GM19468 (cell line): Measurements from ENCODE around the gene ALPP.

Source experiments
- ATAC-seq: cut with Tn5 transposase; IDR thresholded peaks from one replicate; pipeline ENCODE4 v1.9.1; 2021; ENCODE audit warnings: mild to moderate bottlenecking, moderate library complexity, moderate number of reproducible peaks; ENCODE audit not compliant: unreplicated experiment; ENCODE audit errors: extremely low read depth

ALPP gene

DNA sequence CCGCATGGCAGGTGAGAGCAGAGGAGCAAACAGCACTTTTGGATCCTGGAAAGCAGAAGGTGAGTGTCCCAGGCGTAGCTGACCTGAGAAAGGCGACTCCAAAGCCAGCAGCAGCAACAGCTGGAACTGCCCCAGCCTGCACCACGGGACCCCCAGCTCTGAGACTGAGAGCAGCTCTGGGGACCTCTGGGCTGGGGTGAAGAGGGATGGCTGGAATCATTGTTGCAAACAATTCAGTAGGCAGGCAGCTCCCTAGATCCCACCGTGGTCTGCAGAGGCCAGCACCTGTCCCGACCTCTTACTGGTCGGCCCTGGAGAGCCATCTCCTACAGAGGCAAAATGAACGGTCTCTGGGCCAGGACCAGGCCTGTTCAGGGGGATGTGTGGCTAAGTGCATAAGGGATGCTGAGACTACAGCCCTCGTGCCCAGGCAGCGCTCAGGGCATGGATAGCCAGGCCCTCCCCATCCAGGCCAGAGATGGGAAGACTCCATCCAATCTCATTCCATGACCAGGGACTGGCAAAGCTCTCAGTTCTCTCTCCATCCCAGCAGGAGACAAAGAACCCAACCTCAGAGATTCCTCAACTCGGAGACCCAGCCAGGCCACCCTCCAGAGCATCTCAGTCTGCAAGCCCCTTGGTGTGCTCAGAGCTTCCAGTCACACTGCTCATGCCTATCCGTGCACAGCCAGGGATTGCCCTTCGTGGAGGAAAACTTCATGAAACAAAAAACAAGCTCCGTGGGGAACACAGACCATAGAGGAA lies 38.2 kb upstream of the ALPP start:
- ATAC-seq: no peak

DNA sequence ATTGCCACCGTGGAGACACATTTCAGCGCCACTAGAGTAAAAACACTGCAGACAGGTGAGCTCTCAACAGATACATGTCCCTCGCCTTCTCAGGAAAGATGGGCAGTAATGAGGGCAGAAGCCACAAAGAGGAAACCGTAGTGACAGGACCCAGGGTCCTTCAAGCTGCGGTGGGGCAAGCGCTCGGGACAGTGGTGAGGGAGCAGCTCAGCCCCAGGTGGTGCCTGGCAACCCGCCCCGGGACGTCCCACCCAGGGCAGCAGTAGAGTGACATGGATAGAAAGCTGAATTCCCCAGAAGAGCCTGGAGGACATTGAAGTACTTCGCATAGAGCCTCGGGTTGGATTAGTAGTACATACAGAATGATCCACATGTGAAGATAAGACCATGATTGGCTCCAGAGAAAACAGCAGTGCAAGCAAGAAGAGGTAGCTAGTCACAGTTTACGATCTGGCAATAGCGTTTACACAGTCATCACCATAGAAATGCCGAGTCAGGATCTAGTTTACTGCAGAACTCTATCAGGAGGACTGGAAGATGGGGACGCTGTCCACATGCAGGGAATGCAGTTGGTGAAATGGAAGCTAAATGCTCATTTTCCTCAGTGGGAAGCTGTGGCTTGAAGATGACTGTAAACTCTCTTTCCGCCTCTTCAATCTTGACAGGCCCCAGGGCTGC lies 37.4 kb upstream of the ALPP start:
- no peak for ATAC-seq

DNA sequence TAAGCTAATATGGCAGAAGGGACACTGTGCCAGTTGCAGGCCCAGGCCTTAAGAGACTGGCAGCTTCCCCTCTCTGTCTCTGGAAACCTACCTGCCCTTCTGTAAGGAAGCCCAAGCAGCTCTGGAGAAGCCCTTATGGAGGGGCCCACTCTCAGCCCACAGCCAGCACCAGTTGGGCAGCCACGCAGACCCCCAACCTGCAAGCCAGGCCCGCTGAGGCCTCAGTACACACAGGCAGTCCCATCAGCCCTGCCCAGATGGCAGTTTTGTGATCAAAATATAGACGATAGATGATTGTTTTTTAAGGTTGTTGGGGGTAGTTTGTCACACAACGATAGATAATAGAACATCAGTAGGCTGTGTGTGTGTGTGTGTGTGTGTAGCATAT lies 36.8 kb upstream of the ALPP start:
- no peak for ATAC-seq

DNA sequence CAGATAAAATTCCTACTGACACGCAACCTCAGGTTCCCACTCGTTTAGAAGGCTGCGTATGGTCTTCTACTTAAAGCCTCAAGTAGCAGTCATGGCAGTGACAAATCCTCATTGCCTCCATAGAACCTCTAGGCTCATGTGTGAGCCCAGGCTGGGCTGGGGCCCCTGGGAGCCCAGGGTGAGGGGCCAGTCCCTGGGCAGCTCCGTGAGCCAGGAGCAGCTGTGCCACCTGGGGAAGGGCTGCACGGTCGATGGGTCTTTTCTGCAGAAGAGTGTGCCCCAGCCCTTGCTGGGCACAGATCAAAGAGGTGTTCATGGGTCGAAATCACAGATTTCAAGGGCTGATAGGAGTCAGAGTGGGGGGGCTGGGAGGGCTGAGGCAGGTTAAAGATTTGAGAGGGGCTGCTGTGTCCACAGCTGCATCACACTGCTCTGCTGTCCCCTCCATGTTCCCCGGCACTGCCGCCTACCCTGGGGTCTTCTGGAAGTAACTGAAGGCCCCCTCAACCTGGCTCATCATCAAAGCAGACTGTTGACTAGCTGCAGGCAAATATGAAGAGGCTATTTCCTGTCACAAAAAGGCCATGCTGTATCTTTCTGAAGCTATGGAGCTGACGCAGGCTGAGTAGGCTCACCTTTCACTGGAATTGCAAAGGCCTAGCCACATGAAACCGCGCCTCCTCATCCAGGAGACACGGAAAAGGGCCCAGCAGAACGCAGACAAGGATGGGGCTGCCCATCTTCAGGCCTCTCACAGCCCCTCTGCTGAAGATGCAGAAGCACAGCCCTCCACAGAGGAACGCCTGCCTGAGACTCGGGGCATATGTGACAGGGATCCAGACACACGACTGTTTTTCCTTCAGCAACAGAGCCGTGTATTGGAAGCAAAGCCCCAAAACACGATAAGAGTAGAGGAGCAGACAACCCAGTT lies 35.7 kb upstream of the ALPP start:
- no peak for ATAC-seq

DNA sequence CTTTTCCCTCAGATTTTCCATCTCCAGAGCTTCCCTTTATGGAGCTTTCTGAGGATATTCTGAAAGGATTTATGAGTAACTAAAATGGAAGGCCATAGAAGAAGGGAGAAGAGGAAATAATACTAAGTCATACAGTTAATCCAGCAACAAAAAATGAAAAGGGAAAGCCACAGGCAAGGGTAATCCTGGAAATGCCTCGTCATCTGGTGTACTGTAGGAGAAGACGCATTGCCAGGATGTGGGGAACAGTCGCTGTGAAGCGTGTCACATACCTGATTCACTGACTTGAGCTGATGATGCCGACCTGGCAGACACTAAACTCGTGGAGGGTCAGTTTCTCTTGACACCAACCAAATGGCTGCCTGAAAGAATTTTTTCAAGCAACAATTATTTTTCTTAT lies 34.7 kb upstream of the ALPP start:
- ATAC-seq: no peak

DNA sequence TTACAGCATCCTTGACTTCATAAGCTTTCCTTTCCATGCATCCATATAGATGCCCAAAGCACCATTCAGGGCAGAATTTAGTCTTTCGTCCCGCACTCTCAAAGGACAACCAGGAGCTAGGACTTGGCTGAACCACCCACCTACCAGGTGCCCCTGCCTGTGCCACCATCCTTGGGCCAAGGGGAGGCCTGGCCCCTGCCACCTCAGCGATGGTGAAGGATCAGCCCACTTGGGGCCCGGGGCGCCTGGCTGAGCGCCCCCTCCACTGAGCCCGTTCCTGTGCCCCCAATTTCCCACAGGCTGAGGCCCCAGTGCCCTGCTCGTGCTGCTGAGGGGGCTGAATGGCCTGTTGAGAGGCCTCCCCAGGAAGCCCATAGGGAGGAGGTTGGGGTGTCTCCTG lies 33.3 kb upstream of the ALPP start:
- ATAC-seq: no peak

DNA sequence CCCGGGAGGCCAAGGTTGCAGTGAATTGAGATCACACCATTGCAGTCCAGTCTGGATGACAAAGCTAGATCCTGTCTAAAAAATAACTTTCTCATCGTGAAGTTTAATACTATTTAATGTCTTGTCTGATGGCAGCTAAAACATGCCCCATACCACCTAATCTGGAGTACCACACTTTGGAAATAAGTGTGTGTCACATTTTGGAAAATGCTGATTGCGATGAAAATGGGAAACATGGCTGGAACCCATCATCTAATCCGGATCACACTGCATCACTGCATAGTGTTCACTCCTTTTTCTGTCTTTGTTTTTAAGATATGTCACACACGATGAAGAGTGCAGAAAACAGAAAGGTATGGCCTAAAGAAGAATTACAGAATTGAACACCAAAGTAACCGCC lies 31.2 kb upstream of the ALPP start:
- ATAC-seq: no peak

DNA sequence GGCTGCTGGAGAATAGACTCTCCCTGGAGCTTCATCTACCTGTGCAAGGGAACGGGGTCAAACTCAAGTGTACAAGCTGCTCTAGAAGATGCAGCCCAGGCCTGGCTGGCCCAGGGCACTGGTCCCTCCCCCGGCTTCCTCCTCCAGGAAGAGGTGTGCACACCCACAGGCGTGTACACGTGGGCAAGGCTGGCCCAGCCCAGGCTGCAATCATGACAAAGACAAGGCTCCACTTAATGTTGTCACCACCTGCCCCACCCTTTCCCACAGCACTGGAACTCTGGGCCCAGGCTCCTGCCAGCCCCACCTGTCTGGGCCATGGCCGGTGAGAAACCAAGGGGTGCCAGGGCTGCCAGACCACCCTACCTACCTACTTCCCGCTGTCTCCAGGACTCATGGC lies 29.6 kb upstream of the ALPP start:
- ATAC-seq: no peak

DNA sequence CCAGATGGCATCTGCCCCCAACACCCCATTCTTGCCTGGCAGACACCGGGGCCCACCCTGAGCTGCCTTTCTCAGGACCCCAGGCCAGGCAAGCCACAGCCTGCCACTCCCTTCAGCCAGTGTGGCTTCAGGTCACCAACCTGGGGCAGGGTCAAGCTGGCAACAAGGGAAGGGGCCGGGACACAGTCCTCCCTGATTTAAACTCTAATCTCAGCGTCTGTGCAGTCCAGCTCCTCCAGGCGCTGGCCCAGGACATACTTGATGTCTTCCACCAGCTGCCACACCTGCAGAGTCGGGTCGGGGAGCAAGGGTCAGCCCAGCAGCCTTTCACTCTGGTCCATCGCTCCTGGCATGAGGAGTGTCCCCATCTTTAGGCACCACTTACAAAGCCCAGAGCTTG lies 29.0 kb upstream of the ALPP start:
- no peak for ATAC-seq

DNA sequence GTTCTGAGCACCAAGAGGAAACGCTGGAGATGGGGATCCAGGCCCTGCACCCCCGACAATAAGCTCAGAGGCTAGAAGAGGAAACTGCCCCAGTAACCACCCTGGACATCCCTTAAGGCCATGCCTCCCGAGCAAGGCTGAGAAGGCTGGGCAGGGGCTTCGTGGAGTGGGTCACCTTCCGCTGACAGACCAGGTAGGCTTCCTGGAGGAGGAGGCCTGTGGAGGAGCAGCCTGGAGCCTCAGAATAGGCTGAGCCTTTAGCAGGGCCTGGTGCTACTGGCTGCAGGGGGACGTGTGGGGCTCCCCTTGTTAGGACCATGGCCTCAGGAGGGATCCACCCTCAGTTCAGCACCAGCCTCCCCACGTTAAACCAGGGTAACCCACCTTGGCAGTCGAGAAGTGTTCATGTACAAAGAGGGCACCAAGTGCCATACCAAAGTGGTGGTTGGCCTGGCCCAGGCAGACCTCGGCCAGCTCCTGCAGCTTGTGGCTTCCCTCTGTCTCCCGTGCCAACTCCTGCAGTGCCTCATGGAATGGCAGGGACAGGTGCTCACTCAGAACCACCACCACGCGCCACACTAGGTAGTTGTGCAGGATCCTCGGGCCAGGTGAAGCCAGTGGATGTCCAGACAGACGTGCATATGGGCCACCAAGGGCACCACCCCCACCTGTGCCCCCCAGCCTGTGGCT lies 28.5 kb upstream of the ALPP start:
- ATAC-seq: no peak

DNA sequence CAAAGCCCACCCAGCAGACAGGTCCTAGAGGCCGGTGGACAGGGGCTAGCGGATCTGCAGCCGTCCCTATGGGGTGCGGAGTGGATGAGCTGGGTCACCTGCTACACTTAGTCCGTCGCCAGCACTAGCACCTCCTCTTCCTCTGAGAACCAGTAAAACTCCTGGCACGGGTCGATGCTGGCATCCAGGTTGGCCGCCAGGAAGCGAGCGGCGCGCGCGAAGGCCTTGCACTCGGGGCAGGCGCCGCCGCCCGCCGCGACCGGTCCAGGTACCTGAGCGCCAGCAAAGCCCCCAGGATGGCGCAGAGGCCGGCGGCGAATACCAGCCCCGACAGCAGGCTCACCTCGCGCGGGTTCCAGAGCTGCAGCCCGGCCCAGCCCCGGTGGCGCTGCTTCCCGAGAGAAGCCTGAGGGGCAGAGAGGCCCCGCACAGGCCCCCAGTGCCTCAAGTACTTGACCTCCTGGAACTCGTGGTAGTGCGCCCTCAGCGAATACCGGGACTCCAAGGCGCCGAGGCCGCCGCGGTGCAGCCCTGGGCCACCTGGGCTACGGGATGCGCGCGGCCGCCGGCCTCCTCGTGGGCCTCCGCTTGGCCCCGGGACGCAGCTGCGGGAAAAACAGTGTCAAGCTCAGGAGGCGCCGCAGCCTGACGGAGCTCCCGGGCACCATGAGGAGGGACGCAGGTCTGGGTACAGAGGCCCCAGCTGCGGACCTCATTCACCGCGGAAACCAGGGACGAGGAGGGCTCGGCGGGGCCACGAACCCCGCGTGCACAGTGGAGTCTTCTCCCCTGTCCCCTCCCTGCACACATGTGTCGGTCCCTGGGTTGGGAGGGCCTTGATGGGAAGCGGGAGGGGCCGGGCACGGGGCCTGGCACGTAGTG lies 27.5 kb upstream of the ALPP start:
- no peak for ATAC-seq

DNA sequence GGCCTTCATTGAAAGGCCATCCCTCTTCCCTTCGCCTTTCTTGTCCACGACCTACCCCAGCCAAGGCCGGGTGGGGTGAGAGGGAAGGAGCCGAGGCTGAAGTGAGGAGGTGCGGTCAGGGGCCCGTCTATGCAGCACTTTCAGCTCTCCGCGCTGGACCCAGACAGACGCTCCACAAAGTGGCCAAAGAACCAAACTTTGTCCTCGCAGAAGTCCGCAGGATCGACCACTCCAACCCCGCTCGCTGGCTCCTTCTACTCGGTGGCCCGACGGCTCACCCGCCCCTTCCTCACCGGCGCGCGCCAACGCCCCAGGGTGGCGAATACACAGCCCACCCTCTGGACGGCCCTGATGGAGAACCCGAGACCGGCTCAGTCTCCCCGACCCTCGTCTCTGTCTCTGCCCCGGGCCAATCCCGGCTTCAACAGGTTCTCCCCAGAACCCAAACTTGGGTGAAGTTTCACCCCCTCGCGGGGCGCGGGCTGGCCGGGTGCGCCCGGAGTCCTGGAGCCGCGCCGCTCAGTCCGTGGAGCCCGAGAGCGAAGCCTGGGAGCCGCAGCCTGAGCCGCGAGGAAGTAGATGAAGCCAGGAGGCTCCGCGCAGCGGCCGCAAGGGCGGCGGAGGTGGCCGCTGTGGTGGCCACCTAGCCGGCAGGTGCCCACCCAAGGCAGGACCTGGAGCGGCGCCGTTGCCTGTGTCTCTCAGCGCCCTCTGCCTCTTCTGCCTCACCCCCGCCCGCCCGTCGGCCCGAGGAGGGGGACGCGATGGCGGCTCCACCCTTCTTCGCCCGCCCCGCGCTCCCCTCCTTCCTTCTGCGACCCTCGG lies 26.7 kb upstream of the ALPP start:
- no peak for ATAC-seq

DNA sequence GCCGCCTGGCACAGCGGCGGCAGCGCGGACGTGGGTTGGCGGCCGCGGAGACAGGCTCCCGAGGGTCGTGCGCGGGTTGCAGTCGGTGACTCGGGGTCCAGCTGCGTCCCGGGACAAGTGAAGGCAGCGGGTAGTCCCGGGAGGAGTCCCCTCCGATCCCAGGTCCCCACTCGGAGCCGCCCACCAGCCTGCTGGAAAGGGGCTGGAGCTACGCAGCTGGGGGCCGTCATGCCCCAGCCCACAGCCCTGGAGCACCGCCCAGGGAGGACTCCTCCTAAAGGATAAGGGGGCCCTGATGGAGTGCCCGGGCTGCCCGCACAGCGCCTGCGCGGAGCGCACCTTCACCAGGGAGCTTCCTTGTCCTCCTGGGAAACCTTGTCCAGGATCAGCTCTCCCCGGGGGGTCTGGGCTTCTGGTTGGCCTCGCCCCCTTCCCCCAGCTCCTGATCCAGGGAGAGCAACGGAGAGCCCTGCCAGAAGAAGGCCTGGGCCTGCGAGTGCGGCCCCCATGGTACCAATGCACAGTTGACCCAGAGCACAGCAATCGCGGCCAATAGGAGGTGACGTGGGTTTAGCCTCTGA lies 25.9 kb upstream of the ALPP start:
- no peak for ATAC-seq

DNA sequence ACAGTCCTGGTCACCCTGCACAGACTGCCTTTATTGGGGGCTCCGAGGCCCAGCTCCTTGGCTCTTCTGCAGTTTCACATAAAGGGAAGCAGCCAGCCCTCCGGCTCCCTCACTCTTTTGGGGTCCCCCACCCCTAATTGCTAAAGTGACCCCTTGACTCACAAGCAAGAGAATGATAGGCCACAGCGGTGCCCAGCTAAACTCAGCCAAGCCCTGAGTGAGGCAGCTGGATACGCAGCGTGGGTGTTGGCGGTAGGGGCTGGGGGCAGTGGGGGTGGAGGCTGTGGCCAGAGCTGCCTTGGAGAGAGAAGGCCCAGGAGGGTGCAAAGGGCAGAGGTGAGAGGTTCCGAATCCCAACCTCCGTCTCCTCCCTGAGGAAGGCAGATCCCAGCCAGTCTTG lies 25.5 kb upstream of the ALPP start:
- ATAC-seq: no peak

DNA sequence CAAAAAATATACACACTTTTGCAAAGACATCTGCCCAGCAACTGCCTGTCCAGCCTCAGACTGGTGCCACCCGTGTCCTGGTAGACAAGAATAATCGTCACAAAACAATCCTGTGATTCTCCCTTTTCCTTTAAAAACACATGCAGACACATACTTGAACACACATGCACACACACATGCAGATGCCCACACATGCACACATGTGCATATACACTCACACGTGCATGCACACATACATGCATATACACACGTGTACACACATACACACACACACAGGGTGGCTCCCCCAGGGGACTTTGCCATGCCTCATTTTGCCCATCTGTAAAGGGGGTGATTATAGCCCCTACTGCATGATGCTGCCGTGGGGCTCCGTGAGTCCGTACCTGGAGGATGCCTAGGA lies 24.9 kb upstream of the ALPP start:
- no peak for ATAC-seq

DNA sequence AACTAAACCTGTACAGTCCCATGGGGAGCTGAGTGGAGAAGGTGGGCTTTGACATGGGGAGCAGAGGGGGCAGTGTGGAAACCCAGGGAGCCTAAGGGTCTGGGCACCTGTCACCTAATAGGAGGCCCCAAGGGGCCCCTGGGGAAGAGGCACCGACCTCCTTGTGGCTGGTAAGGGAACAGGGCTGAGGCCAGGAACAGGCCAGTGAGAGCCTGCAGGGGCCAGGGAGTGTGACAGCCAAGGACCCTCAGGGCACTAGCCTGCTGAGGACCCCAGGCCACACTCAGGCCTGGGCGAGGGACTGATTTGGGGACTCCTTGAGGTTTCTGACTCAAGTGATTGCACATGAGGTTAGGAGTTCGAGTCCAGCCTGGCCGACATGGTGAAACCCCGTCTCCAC lies 24.5 kb upstream of the ALPP start:
- no peak for ATAC-seq

DNA sequence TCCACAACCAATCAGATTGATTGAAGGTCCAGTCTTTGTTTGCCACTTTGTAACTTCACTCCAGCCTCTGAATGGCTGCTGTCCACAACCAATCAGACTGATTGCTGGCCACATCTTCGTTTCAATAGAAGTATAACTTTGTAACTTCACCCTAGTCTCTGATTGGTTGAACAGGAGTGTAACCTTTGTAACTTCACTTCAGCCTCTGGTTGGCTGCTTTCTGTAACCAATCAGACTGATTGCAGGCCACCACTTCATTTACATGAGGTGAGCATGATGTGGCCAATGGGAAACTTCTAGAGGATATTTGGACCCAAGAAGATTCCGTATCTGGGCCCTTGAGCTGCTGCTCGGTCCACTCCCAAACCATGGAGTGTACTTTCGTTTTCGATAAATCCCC lies 16.9 kb upstream of the ALPP start:
- ATAC-seq: no peak

DNA sequence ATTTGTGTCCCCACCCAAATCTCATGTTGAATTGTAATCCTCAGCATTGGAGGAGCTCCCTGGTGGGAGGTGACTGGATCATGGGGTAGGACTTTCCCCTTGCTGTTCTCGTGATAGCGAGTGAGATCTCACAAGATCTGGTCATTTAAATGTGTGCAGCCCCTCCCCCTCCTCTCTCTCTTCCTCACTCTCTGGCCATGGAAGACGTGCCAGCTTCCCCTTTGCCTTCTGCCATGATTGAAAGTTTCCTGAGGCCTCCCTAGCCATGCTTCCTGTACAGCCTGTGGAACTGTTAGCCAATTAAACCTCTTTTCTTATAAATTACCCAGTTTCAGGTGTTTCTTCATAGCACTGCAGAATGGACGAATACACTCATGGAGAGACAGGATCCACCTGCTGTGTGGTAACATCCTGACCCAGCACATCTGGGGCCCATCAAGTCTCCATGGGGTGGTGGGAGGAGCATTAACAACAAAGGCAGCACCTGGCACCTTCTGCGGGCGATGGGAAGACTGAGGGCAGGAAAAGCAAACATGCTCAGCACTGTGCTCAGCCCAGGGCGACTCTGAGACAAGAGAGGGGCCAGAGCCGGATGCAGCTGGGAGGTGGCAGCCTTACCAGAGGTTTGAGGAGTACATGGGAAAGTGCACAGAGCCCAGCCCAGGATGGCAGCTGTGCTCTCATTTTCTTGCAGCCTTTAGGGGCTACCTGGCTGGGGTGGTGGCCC lies 16.2 kb upstream of the ALPP start:
- ATAC-seq: no peak
